ENCODE measurements around the gene PROSER2.

DNA sequence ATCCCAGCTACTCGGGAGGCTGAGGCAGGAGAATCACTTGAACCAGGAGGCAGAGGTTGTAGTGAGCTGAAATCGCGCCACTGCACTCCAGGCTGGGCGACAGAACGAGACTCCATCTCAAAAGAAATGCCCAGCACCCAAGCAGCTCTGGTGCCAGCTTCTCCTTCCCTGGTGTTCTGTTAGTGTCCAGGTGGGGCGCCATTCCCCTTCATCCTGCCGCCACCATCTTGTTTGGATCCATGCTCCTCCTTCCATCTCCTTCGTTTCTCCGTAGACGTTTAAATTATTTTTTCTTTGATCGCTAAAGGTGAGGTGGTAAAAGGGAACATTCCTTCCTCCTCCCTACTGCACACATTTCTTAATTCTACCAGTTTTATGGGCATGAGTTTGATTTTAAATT, 30.3 kb downstream of the PROSER2 start:
- TF ChIP-seq EZH2 (IDR thresholded peaks at IDR 0.05; ENCODE audit: borderline replicate concordance, low read depth, low read length, severe bottlenecking) (no peak), POLR2A (IDR thresholded peaks at IDR 0.05; ENCODE audit: low read depth, low read length) (no peak), CTCF (IDR thresholded peaks at IDR 0.05; ENCODE audit: extremely low read depth in 1 of 2, insufficient read depth in 1 of 2, low read depth in 1 of 2, low read length in 2 of 2) (peak in 1 of 2 donors; percentile 6), GATA2 (IDR thresholded peaks at IDR 0.05; ENCODE audit: insufficient read depth, insufficient read length, low read depth, low read length) (no peak)
